Adipocyte (in vitro differentiated cells): ENCODE data around the gene ULK4.

Source experiments
- DNase-seq: peaks from one replicate; pipeline ENCODE4 v3.0.0-alpha.2; 2015; ENCODE audit warnings: low read depth
- H3K27me3 ChIP-seq: replicated peaks from 2 replicates; pipeline ENCODE4 v1.7.0; 2013; ENCODE audit warnings: mild to moderate bottlenecking, low read length, moderate library complexity; ENCODE audit not compliant: control insufficient read depth, insufficient read depth
- H3K36me3 ChIP-seq: 2 replicates; pipeline ENCODE4 v1.7.0; 2013; ENCODE audit warnings: low read length, mild to moderate bottlenecking, moderate library complexity; ENCODE audit not compliant: control insufficient read depth, insufficient read depth, severe bottlenecking
- H3K4me1 ChIP-seq: 2 replicates; pipeline ENCODE4 v1.7.0; 2013; ENCODE audit warnings: mild to moderate bottlenecking, low read length, moderate library complexity; ENCODE audit not compliant: control insufficient read depth, insufficient read depth
- H3K4me3 ChIP-seq: 2 replicates; pipeline ENCODE4 v1.7.0; 2013; ENCODE audit warnings: mild to moderate bottlenecking, low read length, moderate library complexity
- H3K9ac ChIP-seq: 2 replicates; pipeline ENCODE4 v1.7.0; 2013; ENCODE audit warnings: mild to moderate bottlenecking, low read length, moderate library complexity
- H3K9me3 ChIP-seq: 2 replicates; pipeline ENCODE4 v1.7.0; 2013; ENCODE audit warnings: mild to moderate bottlenecking, low read length, moderate library complexity; ENCODE audit not compliant: control insufficient read depth

ULK4 gene

GRCh38 chr3:41267975-41268640, 693.8 kb downstream of the ULK4 start:
- no peak overlapping the region for H3K4me3 ChIP-seq
- no peaks in the 10 kb centered on the region for H3K27me3 ChIP-seq
- peak; percentile 95 for DNase-seq
- H3K9me3 ChIP-seq, result no peaks in the 10 kb centered on the region
- peaks cover 11% of the 10 kb centered on the region for H3K4me1 ChIP-seq
- H3K36me3 ChIP-seq, result no peaks in the 10 kb centered on the region
- no peak overlapping the region for H3K9ac ChIP-seq

DNA sequence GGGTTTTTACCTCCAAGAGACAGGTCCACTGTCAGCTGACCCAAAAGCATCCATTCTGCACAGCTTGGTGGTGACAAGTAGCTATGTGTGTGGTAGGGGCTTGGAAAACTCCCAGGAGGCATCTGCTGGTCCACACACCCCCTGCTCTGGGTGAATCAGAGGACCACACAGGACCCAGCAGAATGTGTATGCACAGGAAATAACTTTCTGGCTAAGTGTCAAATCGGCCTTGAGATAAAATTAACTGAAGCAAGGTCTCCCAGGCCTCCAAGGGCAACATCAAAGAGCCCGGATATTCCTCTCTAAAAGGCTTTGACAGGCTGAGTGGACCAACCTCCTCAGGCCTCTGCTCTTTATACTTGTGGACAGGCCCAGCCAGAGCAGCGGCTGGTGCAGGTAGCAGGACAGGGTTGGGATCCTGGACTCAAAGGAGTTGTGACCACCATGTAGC, 696.1 kb downstream of the ULK4 start:
- Histone ChIP-seq H3K4me1 (peaks cover 11% of the 10 kb centered on the region), H3K27me3 (no peaks in the 10 kb centered on the region), H3K9me3 (no peaks in the 10 kb centered on the region), H3K36me3 (no peaks in the 10 kb centered on the region), H3K4me3 (no peak overlapping the region), H3K9ac (no peak overlapping the region)
- DNase-seq, result peak; percentile 13

DNA sequence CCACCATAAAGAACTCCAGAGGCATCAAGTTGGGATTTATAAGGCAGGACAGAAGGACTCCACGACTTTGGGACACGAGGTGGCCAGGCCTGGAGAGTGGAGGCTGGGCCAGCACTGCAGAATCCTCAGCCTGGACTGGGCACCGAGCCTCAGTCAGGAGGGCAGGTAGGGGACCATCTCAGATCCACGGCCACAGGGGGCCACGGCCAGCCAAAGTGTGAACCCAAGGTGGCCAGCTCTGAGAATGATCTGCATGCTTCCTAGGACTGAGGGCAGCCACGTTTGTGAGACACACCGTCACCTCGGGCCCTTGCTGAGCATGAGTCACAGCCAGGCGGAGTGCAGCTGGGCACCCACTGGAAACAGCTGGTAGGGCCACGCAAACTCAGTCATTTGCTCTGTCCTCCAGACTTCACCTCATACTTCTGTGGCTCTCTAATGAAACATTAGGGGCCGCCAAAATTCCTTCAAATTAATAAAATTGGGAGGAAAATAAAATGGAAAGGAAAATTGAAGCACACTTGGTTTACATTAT, 696.8 kb downstream of the ULK4 start:
- H3K36me3 ChIP-seq, result no peaks in the 10 kb centered on the region
- H3K4me1 ChIP-seq, result peaks cover 11% of the 10 kb centered on the region
- H3K9me3 ChIP-seq, result no peaks in the 10 kb centered on the region
- H3K4me3 ChIP-seq, result no peak overlapping the region
- no peak overlapping the region for H3K9ac ChIP-seq
- DNase-seq, result no peak
- H3K27me3 ChIP-seq, result no peaks in the 10 kb centered on the region

GRCh38 chr3:41260063-41260450, 701.8 kb downstream of the ULK4 start:
- no peak overlapping the region for H3K4me3 ChIP-seq
- peaks cover 10% of the 10 kb centered on the region for H3K4me1 ChIP-seq
- H3K9me3 ChIP-seq, result no peaks in the 10 kb centered on the region
- DNase-seq, result no peak
- no peaks in the 10 kb centered on the region for H3K27me3 ChIP-seq
- no peaks in the 10 kb centered on the region for H3K36me3 ChIP-seq
- no peak overlapping the region for H3K9ac ChIP-seq

GRCh38 chr3:41259449-41260062, 702.3 kb downstream of the ULK4 start:
- DNase-seq, result peak; percentile 64
- peaks cover 10% of the 10 kb centered on the region for H3K4me1 ChIP-seq
- no peak overlapping the region for H3K9ac ChIP-seq
- no peaks in the 10 kb centered on the region for H3K27me3 ChIP-seq
- H3K4me3 ChIP-seq, result no peak overlapping the region
- no peaks in the 10 kb centered on the region for H3K36me3 ChIP-seq
- H3K9me3 ChIP-seq, result no peaks in the 10 kb centered on the region

GRCh38 chr3:41258239-41258800, 703.6 kb downstream of the ULK4 start:
- peak; percentile 57 for DNase-seq
- Histone ChIP-seq H3K4me3 (no peak overlapping the region), H3K27me3 (no peaks in the 10 kb centered on the region), H3K9me3 (peaks cover 7% of the 10 kb centered on the region), H3K4me1 (peaks cover 10% of the 10 kb centered on the region), H3K36me3 (no peaks in the 10 kb centered on the region), H3K9ac (no peak overlapping the region)

- no peaks in the 10 kb centered on the region for H3K36me3 ChIP-seq
- no peak overlapping the region for H3K4me3 ChIP-seq
- no peak for DNase-seq
- H3K9ac ChIP-seq, result no peak overlapping the region
- H3K9me3 ChIP-seq, result peaks cover 11% of the 10 kb centered on the region
- no peaks in the 10 kb centered on the region for H3K4me1 ChIP-seq
- no peaks in the 10 kb centered on the region for H3K27me3 ChIP-seq
These were observed 710.3 kb downstream of the ULK4 start for GRCh38 chr3:41251593-41251992.

DNA sequence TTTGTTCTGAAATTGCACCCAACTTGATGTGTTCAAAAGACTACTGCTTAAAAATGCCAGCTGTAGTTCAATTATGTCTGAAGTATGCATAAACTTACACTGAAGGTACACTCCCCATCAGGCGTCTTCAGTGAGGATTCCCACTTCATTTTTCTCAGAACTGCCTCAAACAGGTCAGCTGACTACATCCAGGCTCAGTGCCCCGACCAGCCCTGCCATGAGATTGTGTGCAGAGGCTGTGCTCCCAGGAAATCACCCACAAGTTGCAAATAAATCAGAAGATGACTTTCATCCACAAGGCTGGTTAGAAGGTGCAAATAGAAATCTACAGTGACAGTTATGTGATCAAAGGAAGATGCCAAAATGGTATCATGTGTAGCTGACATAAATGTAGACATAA, 711.1 kb downstream of the ULK4 start:
- H3K36me3 ChIP-seq, result no peaks in the 10 kb centered on the region
- no peaks in the 10 kb centered on the region for H3K4me1 ChIP-seq
- no peak overlapping the region for H3K4me3 ChIP-seq
- DNase-seq, result no peak
- peaks cover 11% of the 10 kb centered on the region for H3K9me3 ChIP-seq
- no peak overlapping the region for H3K9ac ChIP-seq
- H3K27me3 ChIP-seq, result no peaks in the 10 kb centered on the region

- Histone ChIP-seq H3K36me3 (no peaks in the 10 kb centered on the region), H3K4me3 (no peak overlapping the region), H3K9me3 (peaks cover 11% of the 10 kb centered on the region), H3K27me3 (no peaks in the 10 kb centered on the region), H3K4me1 (no peaks in the 10 kb centered on the region), H3K9ac (no peak overlapping the region)
- DNase-seq, result no peak
These were observed 712.6 kb downstream of the ULK4 start for GRCh38 chr3:41249318-41249717.

- no peak overlapping the region for H3K9ac ChIP-seq
- H3K4me1 ChIP-seq, result no peaks in the 10 kb centered on the region
- H3K9me3 ChIP-seq, result peaks cover 6% of the 10 kb centered on the region
- no peak for DNase-seq
- H3K36me3 ChIP-seq, result peaks cover 6% of the 10 kb centered on the region
- no peaks in the 10 kb centered on the region for H3K27me3 ChIP-seq
- no peak overlapping the region for H3K4me3 ChIP-seq
These were observed 713.4 kb downstream of the ULK4 start for GRCh38 chr3:41248525-41248924.

DNA sequence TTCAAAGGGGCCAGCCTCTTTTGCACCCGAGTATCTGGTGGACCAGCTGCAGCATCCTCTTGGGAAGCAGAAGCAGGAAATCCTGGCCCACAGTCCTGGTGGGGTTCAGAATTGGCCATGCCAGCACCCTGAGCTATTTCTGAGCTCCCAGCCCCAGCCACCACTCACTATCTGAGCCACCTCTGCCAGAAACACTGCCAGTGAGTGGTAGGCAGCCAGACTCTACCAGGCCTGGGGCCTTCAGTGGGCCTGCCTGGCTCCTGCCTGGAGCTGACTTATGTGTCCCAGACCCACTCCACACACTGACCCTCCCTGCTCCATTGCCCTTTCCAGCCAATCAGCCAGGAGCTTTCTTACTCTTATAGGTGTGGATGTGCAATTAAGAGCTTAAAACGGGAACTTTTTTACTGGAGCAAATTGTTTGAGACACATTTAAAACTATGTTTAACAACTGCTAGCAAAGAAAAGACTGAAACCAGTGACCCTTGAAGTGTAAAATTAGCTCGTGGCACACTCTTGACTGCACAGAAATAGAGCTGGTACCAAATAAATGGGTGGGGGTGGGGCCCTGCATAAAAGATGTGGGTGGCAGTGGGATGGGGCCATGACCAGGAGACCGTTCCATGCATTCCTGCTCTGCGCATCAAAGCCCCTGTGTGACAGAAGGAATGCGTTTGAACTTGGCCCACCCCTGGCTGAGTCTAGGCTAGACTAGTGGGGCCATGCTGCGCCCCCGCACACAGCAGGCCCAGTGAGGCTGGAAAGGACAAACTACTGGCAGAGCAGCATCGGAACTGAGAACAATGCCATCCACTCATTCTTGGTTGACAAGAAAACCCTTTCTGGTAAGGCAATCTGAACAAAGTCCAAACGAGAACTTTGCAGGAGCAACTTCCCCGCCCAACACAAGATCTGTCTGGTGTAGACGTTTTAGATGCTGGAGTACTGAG, 714.6 kb downstream of the ULK4 start:
- H3K4me1 ChIP-seq, result no peaks in the 10 kb centered on the region
- no peak for DNase-seq
- H3K9me3 ChIP-seq, result no peaks in the 10 kb centered on the region
- H3K4me3 ChIP-seq, result no peak overlapping the region
- H3K36me3 ChIP-seq, result peaks cover 8% of the 10 kb centered on the region
- no peaks in the 10 kb centered on the region for H3K27me3 ChIP-seq
- H3K9ac ChIP-seq, result no peak overlapping the region
